Neural progenitor cell (in vitro differentiated cells): ENCODE results near the gene GSDMA. TPM values are rescaled to one million over a fixed set of nuclear protein-coding genes. Genes with fewer than 3 reads are reported as not detected.

Experiments
- DNase-seq: peaks from one replicate; pipeline ENCODE4 v3.0.0-alpha.2; 2016; ENCODE audit warnings: low spot score
- H2AFZ ChIP-seq: fragments of 200-600 bp; sonication (generic); replicated peaks from 2 replicates; pipeline ENCODE4 v1.6.1; 2016; ENCODE audit warnings: antibody characterized with exemption
- H3F3A ChIP-seq: fragments of 200-600 bp; sonication (generic); 2 replicates; pipeline ENCODE4 v1.6.1; 2016; ENCODE audit warnings: antibody characterized with exemption, low read depth
- H3K27ac ChIP-seq: fragments of 200-600 bp; sonication (generic); 2 replicates; pipeline ENCODE4 v1.5.1; 2016; ENCODE audit warnings: mild to moderate bottlenecking
- H3K27me3 ChIP-seq: fragments of 200-600 bp; sonication (generic); 2 replicates; pipeline ENCODE4 v1.6.1; 2016; ENCODE audit warnings: mild to moderate bottlenecking, moderate library complexity
- H3K36me3 ChIP-seq: fragments of 200-600 bp; sonication (generic); 2 replicates; pipeline ENCODE4 v1.5.1; 2016
- H3K4me1 ChIP-seq: fragments of 200-600 bp; sonication (generic); 2 replicates; pipeline ENCODE4 v1.6.1; 2016; ENCODE audit warnings: mixed run types
- H3K4me2 ChIP-seq: fragments of 200-600 bp; sonication (generic); 2 replicates; pipeline ENCODE4 v1.6.1; 2016
- H3K4me3 ChIP-seq: fragments of 200-600 bp; sonication (generic); 2 replicates; pipeline ENCODE4 v1.5.1; 2016
- H3K79me2 ChIP-seq: fragments of 200-600 bp; sonication (generic); 2 replicates; pipeline ENCODE4 v1.6.1; 2016; ENCODE audit warnings: low read depth
- H3K9ac ChIP-seq: fragments of 200-600 bp; sonication (generic); 2 replicates; pipeline ENCODE4 v1.6.1; 2016
- H3K9me3 ChIP-seq: fragments of 200-600 bp; sonication (generic); 2 replicates; pipeline ENCODE4 v1.5.1; 2016; ENCODE audit warnings: low read depth
- H4K20me1 ChIP-seq: fragments of 200-600 bp; sonication (generic); 2 replicates; pipeline ENCODE4 v1.6.1; 2016; ENCODE audit warnings: low read depth
- H3K27ac Mint-ChIP-seq: 3 replicates; pipeline ENCODE4 v1.8.0; 2021; ENCODE audit warnings: mixed read lengths
- H3K27me3 Mint-ChIP-seq: 2 replicates; pipeline ENCODE4 v1.8.0; 2022; ENCODE audit warnings: low read depth, mild to moderate bottlenecking, inconsistent platforms, moderate library complexity, mixed read lengths; ENCODE audit not compliant: insufficient read depth
- H3K36me3 Mint-ChIP-seq: 3 replicates; pipeline ENCODE4 v1.8.0; 2021; ENCODE audit warnings: mixed read lengths
- H3K4me1 Mint-ChIP-seq: 3 replicates; pipeline ENCODE4 v1.8.0; 2021; ENCODE audit warnings: mixed read lengths
- H3K4me3 Mint-ChIP-seq: 3 replicates; pipeline ENCODE4 v1.8.0; 2021; ENCODE audit warnings: mild to moderate bottlenecking, moderate library complexity, mixed read lengths
- H3K9me3 Mint-ChIP-seq: 3 replicates; pipeline ENCODE4 v1.8.0; 2020; ENCODE audit warnings: mixed read lengths
- EZH2 ChIP-seq: fragments of 200-600 bp; sonication (generic); IDR thresholded peaks from 2 replicates; pipeline ENCODE4 v1.6.1; 2017; ENCODE audit warnings: antibody characterized with exemption, mild to moderate bottlenecking, moderate library complexity
- EZH2phosphoT487 ChIP-seq: fragments of 200-600 bp; sonication (generic); IDR thresholded peaks from 2 replicates; pipeline ENCODE4 v1.6.1; 2017; ENCODE audit warnings: antibody characterized with exemption
- total RNA-seq: library from RNA; depleted of rRNA; stranded (reverse); fragments of >200 nt; gene quantifications from 2 replicates; pipeline ENCODE4 v1.2.3, GENCODE V29; 2015; ENCODE audit warnings: low replicate concordance
- TF ChIP-seq, protein P1 (sequence below): fragments of 200-600 bp; sonication (generic); IDR thresholded peaks from 2 replicates; pipeline ENCODE4 v1.5.1; 2017; ENCODE audit warnings: antibody characterized with exemption, mild to moderate bottlenecking

The GSDMA gene
- total RNA-seq, 1 donor from 2014 or later, result not detected

GRCh38 chr17:39963829-39964228 is 1.0 kb downstream of the GSDMA start:
- Histone ChIP-seq H3K9ac (no peak overlapping the region), H3K27ac (no peak overlapping the region), H2AFZ (no peak overlapping the region), H3K4me1 (no peaks in the 10 kb centered on the region), H3K79me2 (no peaks in the 10 kb centered on the region), H3K36me3 (no peaks in the 10 kb centered on the region), H4K20me1 (no peaks in the 10 kb centered on the region), H3F3A (no peaks in the 10 kb centered on the region), H3K9me3 (no peaks in the 10 kb centered on the region), H3K27me3 (no peaks in the 10 kb centered on the region), H3K4me2 (no peak overlapping the region), H3K4me3 (no peak overlapping the region)
- TF ChIP-seq EZH2, result no peak
- no peak for TF ChIP-seq EZH2phosphoT487
- TF ChIP-seq, protein P1, sequence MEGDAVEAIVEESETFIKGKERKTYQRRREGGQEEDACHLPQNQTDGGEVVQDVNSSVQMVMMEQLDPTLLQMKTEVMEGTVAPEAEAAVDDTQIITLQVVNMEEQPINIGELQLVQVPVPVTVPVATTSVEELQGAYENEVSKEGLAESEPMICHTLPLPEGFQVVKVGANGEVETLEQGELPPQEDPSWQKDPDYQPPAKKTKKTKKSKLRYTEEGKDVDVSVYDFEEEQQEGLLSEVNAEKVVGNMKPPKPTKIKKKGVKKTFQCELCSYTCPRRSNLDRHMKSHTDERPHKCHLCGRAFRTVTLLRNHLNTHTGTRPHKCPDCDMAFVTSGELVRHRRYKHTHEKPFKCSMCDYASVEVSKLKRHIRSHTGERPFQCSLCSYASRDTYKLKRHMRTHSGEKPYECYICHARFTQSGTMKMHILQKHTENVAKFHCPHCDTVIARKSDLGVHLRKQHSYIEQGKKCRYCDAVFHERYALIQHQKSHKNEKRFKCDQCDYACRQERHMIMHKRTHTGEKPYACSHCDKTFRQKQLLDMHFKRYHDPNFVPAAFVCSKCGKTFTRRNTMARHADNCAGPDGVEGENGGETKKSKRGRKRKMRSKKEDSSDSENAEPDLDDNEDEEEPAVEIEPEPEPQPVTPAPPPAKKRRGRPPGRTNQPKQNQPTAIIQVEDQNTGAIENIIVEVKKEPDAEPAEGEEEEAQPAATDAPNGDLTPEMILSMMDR, result no peak
- Mint-ChIP-seq H3K36me3 (no peaks in the 10 kb centered on the region), H3K27me3 (peaks cover 19% of the 10 kb centered on the region), H3K4me3 (no peak overlapping the region), H3K27ac (no peak overlapping the region), H3K9me3 (no peaks in the 10 kb centered on the region), H3K4me1 (peaks cover 12% of the 10 kb centered on the region)
- DNase-seq, result no peak

DNA sequence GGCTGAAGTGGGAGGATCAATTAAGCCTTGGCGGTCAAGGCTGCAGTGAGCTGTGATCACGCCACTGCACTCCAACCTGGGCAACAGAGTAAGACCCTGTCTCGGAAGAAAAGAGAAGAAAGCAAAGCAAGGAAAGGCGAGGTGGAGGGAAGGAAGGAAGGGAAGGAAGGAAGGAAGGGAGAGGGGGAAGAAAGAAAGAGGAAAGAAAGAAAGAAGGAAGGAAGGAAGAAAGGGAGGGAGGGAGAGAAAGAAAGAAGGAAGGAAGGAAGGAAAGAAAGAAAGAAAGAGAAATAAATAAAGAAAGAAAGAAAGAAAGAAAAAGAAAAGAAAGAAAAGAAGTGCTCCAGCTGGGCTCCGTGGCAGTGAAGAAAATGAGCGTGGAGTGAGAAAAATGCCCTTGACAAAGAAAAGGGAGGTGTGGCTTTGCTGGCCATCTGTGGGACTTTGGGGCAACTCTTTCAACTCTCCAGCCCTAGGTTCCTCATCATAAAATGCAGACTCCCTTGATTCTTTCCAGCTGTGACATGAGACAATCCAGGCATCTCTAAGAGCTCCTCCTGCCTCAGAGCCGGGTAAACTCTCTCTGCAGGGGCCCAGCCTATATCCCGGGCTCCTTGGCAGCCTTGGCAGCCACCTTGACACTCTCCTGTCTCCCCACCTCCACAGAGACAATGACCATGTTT is 2.4 kb downstream of the GSDMA start:
- peaks cover 13% of the 10 kb centered on the region for H3K27me3 Mint-ChIP-seq

DNA sequence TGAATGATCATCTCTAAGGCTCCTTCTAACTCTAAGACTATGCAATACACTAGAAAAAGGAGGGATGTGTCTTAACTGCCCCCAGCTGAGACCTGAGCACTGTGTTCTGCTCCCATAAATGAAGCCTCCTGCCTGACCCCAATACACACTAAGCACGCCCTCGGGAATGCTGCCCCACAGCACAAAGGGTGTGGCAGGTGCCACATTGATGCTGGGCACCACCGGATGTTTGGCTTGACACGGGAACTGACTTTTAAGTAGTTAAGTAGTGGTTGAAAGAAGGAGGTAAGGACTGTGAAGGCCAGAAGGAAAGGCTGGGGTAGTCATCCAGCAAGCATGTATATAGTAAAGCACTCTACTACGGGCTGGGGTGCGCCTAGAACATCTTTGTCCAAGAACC is 4.0 kb downstream of the GSDMA start:
- H3F3A ChIP-seq, result no peaks in the 10 kb centered on the region
- no peaks in the 10 kb centered on the region for H3K4me1 ChIP-seq
- no peak for TF ChIP-seq EZH2
- no peak for TF ChIP-seq EZH2phosphoT487
- TF ChIP-seq, protein P1, result no peak
- H3K9me3 Mint-ChIP-seq, result no peaks in the 10 kb centered on the region
- H3K4me1 Mint-ChIP-seq, result peaks cover 7% of the 10 kb centered on the region
- H2AFZ ChIP-seq, result no peak overlapping the region
- H3K4me2 ChIP-seq, result no peak overlapping the region
- H3K27me3 ChIP-seq, result peaks cover 17% of the 10 kb centered on the region
- H3K36me3 Mint-ChIP-seq, result no peaks in the 10 kb centered on the region
- H4K20me1 ChIP-seq, result no peaks in the 10 kb centered on the region
- DNase-seq, result no peak
- H3K27me3 Mint-ChIP-seq, result peaks cover 22% of the 10 kb centered on the region
- H3K27ac Mint-ChIP-seq, result no peak overlapping the region
- no peak overlapping the region for H3K9ac ChIP-seq
- no peaks in the 10 kb centered on the region for H3K9me3 ChIP-seq
- no peak overlapping the region for H3K4me3 ChIP-seq
- no peak overlapping the region for H3K4me3 Mint-ChIP-seq
- H3K79me2 ChIP-seq, result no peaks in the 10 kb centered on the region
- no peaks in the 10 kb centered on the region for H3K36me3 ChIP-seq
- H3K27ac ChIP-seq, result no peak overlapping the region

More for the DNA sequence above, 2.4 kb downstream of the GSDMA start:
- no peak overlapping the region for H3K27ac Mint-ChIP-seq
- Histone ChIP-seq H3F3A (no peaks in the 10 kb centered on the region), H2AFZ (no peak overlapping the region), H3K27me3 (peaks cover 3% of the 10 kb centered on the region), H3K4me2 (no peak overlapping the region), H3K4me1 (no peaks in the 10 kb centered on the region), H3K9me3 (no peaks in the 10 kb centered on the region), H3K27ac (no peak overlapping the region), H3K4me3 (no peak overlapping the region), H3K9ac (no peak overlapping the region), H3K79me2 (no peaks in the 10 kb centered on the region), H3K36me3 (no peaks in the 10 kb centered on the region), H4K20me1 (no peaks in the 10 kb centered on the region)
- DNase-seq, result no peak
- no peaks in the 10 kb centered on the region for H3K9me3 Mint-ChIP-seq
- H3K4me3 Mint-ChIP-seq, result no peak overlapping the region
- H3K4me1 Mint-ChIP-seq, result peaks cover 7% of the 10 kb centered on the region
- H3K36me3 Mint-ChIP-seq, result no peaks in the 10 kb centered on the region
- no peak for TF ChIP-seq EZH2
- TF ChIP-seq EZH2phosphoT487, result no peak
- TF ChIP-seq, protein P1, result no peak
